GM19351 (cell line): Measurements from ENCODE around the gene AARS1.
"Not testable (repeated sequence)": the region's sequence is repeated elsewhere in the genome, so short reads cannot be mapped to it uniquely, and the experiment has no call there.

ENCODE experiments used
- ATAC-seq: cut with Tn5 transposase; IDR thresholded peaks from one replicate; pipeline ENCODE4 v1.9.1; 2021; ENCODE audit warnings: mild to moderate bottlenecking, moderate library complexity; ENCODE audit not compliant: unreplicated experiment

AARS1 gene

DNA sequence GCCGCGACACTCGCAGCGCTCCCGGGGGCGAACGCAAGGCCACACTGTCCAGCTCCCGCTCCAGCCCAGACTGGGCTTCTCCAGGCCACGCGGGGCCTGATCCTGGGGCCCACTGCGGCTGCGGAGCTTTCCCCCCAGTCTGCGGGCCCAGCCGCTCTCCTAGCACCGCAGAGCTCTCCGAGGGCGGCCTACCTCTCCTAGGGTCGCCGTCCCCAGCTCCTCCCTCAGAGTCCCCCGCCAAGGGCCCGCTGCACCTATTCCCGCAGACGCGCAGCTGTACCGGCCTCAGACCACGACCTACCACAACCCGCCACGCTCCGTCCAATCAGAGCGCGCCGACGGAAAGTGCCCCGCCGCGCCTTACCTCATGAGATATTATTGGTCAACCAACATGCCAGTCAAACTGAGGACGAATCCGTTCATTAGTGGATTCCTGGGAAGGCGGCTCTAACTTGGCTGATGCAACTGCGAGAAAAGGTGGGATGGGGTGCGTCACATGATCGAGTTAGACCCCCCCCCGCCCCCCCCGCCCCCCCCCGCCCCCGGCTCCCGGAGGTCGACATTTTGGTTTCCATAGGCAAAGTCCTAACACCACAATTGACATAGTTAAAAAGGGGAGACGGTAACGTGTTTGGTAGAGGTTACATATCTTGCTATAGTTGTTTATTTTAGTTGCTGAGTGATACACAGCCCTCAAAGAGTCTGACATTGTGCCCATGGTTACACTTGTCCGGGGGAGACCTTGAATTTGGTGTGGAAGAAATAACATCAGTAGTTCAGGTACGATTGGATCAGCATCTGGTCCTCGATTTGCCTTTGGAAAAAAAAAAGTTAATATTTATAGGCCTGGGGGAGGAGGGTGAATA, at the start of gene AARS1:
AARS1 (minus strand) TSS at position 278 of the 866 bp plus-strand sequence. CDS start 6,743 bp downstream, outside the sequence.
- peak; percentile 96 for ATAC-seq

DNA sequence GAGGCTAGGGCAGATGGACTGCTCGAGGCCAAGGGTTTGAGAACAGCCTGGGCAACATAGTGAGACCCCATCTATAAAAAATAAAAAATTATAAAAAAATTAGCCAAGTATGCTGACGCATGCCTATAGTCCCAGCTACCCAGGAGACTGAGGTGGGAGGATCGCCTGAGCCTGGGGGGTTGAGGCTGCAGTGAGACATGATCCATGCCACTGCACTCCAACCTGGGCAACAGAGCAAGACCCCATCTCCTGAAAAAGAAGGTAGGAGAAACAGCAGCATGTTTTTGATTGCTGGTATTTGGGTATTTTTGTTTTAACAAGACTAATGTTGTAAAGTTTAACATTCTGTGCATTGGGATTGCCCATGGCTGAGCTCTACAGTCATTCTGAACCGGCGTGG, 48.5 kb upstream of the AARS1 start:
- ATAC-seq, result no peak

DNA sequence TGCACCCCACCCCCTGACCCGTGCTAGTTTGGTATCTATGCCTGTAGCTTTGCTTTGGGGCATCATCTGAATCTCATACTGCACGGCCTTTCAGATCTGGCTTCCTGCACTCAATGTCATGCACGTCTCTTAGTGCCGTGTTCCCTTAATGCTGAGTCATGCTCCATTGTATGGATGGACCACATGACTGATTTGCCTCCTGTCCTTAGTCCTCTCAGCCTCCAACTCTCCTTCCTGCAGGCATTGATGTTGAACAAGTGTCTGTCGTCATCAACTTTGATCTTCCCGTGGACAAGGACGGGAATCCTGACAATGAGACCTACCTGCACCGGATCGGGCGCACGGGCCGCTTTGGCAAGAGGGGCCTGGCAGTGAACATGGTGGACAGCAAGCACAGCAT, 43.4 kb upstream of the AARS1 start:
- ATAC-seq, result not testable (repeated sequence)

DNA sequence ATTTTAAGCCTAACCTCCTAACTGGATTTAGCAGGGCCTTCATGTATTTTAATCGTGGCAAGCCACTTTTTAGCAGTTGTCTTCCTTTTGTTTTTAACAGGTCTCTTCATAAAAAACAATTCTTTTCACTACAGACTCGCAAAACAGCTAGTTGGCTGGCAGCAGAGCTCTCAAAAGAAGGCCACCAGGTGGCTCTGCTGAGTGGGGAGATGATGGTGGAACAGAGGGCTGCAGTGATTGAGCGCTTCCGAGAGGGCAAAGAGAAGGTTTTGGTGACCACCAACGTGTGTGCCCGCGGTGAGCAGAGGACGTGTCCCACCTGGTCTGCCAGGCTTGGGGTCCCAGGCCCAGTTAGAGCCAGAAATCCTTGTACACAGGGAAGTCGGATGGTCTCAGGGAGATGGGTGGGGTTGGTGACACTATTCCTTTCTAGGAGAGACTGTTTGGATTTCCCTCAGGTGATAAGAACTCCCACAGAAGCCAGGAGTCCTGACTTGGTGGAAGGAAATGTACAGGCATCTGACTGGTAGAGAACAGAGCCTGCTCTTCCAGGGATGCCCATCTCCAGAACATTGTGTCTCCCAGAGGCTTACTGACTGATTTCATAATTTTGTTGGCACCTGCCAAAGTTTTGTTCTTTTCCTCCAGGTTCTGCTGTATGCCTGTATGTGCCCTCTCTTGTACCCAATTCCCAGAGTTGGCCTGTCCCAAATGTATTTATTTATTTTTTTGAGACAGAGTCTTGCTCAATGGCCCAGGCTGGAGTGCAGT, 42.5 kb upstream of the AARS1 start:
- ATAC-seq, result no peak

DNA sequence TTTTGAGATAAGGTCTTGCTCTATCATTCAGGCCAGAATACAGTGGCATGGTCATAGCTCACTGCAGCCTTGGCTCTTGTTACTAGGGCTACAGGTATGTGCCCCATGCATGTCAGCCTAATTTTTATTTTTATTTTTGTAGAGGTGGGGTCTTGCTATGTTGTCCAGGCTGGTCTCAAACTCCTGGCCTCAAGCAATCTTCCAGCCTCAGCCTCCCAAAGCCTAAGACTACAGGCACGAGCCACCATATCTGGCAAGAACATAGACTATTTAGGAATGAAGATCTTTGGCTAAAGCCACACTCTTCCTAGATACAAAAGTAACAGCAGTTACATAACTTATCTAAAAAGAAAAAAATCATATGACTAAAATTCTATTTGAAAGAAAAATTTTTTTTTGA, 41.8 kb upstream of the AARS1 start:
- ATAC-seq, result no peak

DNA sequence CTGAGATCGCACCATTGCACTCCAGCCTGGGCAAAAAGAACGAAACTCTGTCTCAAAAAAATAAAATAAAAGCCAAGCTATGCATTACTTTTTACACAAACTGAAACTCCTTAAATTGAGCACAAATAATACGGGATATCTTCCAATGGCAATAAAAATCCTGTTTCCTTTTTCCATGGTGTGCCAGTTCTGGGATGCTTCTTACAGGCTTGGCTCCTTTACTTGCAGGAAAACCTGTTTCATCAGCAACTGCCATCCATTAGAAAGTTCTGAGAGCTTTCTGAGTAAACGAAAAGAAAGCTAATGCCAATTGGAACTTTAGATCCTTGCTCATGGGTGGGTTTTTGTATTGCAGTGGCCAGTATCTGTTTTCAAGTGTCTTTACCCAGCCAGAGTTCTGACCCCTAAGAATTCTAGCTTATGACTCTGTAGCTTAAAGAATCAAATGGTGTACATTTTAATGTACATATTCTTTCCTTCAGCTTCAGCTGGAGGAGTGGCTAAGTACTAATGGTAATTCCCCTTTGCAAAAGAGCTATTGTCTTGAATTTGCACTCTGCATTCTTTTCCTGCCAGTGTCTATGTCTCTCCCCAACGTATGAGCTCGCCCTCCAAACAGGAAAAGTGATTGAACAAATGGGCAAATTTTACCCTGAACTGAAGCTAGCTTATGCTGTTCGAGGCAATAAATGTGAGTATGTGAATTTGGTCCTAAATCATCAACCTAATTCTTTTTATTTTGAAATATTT, 35.9 kb upstream of the AARS1 start:
- ATAC-seq, result no peak

DNA sequence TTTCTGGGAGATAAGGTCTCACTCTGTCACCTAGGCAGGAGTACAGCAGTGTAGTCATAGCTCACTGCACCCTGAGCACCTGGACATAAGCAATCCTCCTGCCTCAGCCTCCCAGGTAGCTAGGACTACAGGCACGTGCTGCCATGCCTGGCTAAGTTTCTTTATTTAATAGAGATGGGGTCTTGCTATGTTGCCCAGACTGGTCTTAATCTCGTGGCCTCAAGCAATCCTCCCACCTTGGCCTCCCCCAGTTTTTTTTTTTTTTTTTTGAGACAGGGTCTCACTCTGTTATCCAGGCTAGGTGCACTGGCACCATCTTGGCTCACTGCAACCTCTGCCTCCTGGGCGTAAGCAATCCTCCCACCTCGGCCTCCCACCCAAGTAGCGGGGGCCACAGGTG, 30.8 kb upstream of the AARS1 start:
- ATAC-seq, result no peak

DNA sequence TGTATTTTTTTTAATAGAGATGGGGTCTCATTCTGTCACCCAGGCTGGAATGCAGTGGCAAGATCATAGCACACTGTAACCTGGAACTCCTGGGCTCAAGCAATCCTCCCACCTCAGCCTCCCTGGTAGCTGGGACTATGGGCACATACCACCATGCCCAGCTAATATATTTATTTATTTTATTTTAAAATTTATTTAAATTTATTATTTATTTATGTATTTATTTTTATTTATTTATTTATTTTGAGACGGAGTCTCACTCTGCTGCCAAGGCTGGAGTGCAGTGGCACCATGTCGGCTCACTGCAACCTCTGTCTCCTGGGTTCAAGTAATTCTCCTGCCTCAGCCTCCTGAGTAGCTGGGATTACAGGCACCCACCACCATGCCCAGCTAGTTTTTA, 18.4 kb upstream of the AARS1 start:
- not testable (repeated sequence) for ATAC-seq

DNA sequence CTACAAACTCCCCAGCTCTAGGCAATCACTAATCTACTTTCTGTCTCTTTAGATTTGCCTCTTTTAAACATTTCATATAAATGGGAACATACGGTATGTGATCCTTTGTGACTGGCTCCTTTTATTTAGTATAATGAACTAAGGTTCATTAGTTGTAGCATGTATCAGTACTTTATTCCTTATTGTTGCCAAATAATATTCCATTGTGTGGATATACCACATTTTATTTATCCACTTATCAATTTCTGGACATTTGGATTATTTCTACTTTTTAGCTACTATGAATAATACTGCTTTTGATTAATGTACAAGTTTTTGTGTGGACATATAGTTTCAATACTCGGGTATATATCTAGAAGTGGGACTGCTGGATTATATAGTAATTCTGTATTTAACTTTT, 17.6 kb upstream of the AARS1 start:
- ATAC-seq, result no peak

DNA sequence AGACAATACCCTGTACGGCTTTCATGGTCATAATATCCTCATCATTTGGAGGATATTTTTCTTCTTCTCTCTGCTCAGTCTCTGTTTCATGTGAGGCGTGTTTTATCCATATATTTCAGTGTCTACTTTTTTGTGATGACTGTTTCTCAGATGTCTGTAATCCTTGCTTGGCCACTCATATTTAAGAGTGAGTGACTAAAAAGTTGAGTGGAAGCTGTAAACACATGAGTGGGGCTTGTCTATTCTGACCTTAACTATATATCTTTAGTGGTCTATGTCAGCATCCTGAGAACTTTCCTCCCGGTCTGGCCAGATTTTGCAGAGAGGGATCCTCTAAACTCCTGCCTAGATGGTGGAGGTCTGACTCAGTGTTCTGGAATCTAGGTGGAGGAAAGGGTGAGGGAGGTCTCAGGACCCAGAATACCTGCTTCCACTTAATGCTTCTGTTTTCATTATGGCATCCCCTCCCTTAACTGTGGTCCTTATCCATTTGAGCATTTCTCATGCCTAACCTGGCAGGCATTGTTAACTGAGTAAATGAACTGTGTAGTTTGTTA, 15.7 kb upstream of the AARS1 start:
- no peak for ATAC-seq

DNA sequence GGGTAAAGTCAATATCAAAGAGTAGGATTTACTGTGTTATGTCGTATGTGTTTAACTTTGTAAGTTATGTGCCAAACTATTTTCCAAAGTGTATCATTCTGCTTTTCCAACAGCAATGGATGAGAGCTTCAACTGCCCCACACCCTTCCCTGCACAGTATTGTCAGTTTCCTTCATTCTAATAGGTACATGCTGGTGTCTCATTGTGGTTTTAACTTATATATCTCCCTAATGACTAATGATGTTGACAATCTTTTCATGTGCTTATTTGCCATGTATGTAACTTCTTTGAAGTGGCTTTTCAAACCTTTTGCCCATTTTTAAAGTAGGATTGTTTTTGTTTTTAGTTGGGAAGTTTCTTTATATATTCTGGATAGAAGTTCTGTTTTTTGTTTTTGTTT, 13.4 kb upstream of the AARS1 start:
- ATAC-seq, result no peak

DNA sequence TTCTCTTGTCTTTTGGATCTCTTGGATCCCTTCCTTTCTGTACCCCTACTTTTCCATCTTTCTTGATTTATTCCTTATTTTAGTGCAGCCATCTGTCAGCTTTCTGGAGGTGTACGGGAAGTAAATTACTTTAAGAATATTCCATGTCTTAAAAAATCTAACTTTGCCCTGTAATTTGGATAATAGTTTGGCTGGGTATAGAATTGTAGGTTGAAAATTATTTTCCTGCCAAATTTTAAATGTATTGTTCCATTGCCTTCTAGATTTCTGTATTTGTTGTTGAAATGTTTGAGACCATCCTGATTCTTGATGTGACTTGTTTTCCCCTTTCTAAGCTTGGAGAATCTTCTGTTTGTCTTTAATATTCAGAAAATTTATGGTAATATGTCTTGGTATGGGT, 11.8 kb upstream of the AARS1 start:
- ATAC-seq, result no peak

DNA sequence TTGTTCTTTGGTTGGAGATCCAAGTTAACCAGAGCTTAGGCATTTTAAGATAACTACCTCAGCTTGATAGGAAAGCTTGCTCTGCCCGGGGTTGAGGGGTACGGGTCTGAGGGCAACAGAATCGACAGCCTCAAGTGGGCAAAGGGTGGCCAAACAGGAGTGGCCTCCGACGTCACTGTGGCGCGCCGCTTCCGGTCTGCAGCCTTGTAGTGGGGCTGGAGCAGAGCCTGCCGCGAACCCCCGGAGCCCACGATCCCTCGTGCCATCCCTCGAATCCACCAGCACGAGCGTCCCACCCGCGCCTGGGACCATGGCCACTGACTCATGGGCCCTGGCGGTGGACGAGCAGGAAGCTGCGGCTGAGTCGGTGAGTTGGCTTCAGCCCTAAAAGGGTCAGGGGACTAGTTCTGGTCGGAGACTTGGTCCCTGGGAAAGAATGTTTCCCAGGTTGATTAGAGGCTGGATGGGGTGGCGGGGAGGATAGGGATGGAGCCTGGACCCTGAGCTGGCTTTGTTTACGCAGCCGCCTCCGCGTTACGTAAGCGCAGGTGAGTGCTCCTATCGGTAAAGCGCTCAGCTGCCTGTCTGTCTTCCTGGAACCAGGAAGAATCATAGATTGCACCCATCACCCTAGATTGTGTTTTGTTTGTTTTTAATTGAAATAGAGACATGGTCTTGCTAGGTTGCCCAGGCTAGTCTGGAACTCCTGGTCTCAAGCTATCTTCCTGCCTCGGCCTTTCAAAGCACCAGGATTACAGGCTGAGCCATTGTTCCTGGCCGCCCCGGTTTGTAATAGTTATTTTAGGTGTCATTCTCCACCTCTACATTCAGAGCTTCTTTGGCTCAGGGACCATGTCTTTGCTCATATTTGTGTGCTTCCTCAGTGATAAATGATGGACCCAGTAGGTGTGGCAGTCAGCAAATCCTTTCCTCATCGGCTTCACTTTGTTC, 10.0 kb upstream of the AARS1 start, which contains the start of gene DDX19B:
DDX19B (plus strand) TSS at position 199 of the 951 bp plus-strand sequence; CDS start at position 311, 112 bp downstream.
- ATAC-seq, result no peak

DNA sequence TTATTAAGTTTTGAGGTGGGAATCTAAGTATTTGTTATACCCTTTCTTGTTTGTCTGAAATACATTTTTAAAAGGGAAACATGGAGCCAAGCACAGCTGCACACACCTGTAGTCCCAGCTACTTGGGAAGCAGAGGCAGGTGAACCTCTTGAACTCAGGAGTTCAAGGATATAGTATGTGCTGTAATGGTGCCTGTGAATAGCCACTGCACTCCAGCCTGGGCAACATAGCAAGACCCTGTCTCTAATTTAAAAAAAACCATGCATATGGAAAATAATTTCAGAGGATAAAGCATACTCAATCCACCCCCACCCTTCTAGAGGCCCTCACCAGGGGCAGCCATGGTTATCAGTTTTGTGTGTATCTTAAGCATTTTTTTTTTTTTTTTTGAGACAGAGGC, 6.3 kb upstream of the AARS1 start:
- ATAC-seq, result no peak

DNA sequence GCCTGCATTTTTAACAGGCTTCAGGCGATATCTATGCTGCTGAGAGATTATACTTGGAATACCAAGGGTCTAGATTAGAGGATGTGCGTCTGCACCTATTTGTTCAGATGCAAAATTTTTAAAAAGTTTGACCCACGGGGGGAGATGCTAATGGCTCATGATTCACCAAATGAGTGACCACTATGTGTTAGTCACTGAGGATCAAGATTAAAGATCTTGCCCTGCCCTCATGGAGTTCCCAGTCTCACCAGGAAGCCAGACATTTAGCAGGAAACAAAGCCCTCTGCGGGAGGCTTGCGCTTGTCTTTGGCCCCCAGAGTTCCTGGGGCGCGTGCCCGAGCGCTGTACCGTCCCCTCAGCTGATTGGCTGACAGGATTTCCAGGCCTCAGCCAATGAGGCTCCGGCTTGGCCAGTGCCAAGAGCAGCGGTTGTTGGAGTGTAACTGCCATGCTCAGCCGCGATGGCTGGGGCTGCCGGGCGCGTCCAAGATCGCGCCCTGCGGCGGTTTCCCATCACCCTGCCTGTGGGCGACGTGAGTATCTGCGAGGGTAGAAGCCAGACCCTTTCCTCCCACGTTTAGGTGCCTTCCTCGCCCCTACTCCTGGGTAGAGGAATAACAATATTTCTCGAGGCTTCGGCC, 5.2 kb upstream of the AARS1 start:
- ATAC-seq, result no peak

DNA sequence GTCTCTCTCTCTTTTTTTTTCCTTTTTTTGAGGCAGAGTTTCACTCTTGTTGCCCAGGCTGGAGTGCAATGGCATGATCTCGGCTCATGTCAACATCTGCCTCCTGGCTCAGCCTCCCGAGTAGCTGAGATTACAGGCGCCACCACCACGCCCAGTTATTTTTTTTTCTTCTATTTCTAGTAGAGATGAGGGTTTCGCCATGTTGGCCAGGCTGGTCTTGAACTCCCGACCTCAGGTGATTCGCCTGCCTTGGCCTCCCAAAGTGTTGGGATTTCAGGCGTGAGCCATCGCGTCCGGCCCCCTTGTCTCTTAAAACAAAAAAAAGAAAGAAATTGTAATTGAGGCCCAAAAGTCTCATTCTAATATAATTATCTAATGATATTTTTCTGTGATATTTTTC, 2.8 kb upstream of the AARS1 start:
- ATAC-seq, result not testable (repeated sequence)

DNA sequence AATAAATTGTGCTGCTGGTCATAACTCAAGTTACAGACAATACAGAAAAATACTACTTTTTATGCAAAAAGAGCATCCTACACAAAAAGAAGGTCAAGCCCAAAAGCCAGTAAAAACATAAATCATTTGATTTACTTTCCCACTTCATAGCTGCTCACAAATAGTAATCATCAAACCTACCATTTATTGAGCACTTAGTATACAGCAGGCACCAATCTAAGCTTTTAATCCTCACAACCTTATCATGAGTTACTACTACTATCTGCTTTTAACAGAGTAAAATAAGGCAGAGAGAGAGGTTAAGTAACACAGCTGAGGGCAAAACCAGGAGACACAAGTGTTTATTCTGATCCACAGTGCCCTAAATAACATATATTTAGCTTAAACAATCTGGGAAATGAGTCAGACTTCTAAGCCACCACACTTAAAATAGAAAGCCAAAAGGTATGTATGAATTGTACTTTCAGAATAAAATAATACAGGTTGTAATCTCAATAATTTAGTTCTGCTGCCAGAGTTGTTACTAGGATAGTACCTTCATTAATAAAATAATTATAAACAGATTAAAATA, 1.7 kb upstream of the AARS1 start:
- no peak for ATAC-seq

DNA sequence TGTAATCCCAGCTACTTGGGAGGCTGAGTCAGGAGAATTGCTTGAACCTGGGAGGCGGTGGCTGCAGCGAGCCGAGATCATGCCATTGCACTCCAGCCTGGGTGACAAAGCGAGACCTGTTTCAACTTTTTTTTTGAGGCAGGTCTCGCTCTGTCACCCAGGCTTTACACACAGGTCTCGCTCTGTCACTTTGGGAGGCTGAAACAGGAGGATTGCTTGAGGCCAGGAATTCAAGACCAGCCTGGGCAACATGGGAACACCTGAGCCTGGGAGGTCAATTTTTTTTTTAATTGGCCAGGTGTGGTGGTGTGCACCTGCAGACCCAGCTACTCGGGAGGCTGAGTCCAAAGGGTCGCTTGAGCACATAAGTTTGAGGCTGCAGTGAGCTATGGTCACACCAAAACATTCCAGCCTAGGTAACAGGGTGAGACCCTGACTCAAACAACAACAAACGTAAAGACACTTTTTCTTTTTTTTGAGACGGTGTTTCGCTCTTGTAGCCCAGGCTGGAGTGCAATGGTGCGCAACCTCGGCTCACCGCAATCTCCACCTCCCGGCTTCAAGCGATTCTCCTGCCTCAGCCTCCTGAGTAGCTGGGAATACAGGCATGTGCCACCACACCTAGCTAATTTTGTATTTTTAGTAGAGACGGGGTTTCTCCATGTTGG, 1.9 kb downstream of the AARS1 start:
- not testable (repeated sequence) for ATAC-seq
